Endothelial cell of umbilical vein (primary cell): ENCODE data around the gene XRCC1. TPM values are rescaled to one million over a fixed set of nuclear protein-coding genes. Genes with fewer than 3 reads are reported as not detected.

Source experiments
- BruUV-seq: library from RNA; stranded (reverse); fragments of 400-500 nt; replicated peaks from 2 replicates; lab custom pipeline; 2021; lab: Mats Ljungman, UMichigan
- CTCF ChIA-PET: fragments of 300-600, 350-600 bp; sonication (Branson Sonifier 250); formaldehyde crosslinking; loops from one replicate; lab custom pipeline; 2021; ENCODE audit warnings: antibody characterized with exemption, inconsistent platforms; lab: Charles Lee
- POLR2A ChIA-PET: fragments of 300-600, 350-600 bp; sonication (Branson Sonifier 250); formaldehyde crosslinking; loops from one replicate; lab custom pipeline; 2021; ENCODE audit warnings: antibody characterized with exemption, inconsistent platforms; lab: Charles Lee
- DNase-seq: peaks from one replicate; pipeline ENCODE4 v3.0.0-alpha.2; 2011; ENCODE audit warnings: low read depth, low spot score
- FAIRE-seq: peaks from 2 replicates; lab custom pipeline; 2011; peaks lifted over from hg19 to GRCh38; lab: Jason Lieb, UNC
- H2AFZ ChIP-seq: 2 replicates; pipeline ENCODE4 v1.6.0; 2012; ENCODE audit warnings: low read depth, low read length, control low read depth, inconsistent platforms
- H3K27ac ChIP-seq: 2 replicates; pipeline ENCODE4 v1.5.1; 2011; ENCODE audit warnings: low read depth, mild to moderate bottlenecking, control low read depth, low read length, moderate library complexity; ENCODE audit not compliant: insufficient read depth
- H3K27me3 ChIP-seq, 2 experiments: 2 replicates each; pipeline versions ENCODE4 v1.6.0 to v1.6.1; 2011; ENCODE audit warnings: low read length in 2 of 2, mixed read lengths in 1 of 2; ENCODE audit not compliant: control insufficient read depth in 2 of 2, insufficient read depth in 2 of 2
- H3K36me3 ChIP-seq, 2 experiments: 2 replicates in 1 of 2; 3 replicates in 1 of 2; pipeline ENCODE4 v1.5.1; 2011; ENCODE audit warnings: low read length in 2 of 2, mild to moderate bottlenecking in 1 of 2, moderate library complexity in 1 of 2; ENCODE audit not compliant: control insufficient read depth in 2 of 2, insufficient read depth in 2 of 2; ENCODE audit errors: extremely low read depth in 1 of 2
- H3K4me1 ChIP-seq: 3 replicates; pipeline ENCODE4 v1.5.1; 2011; ENCODE audit warnings: mild to moderate bottlenecking, low read length; ENCODE audit not compliant: control insufficient read depth, insufficient read depth; ENCODE audit errors: extremely low read depth
- H3K4me2 ChIP-seq: 2 replicates; pipeline ENCODE4 v1.6.1; 2011; ENCODE audit warnings: low read length, control low read depth, mixed read lengths; ENCODE audit not compliant: insufficient read depth
- H3K4me3 ChIP-seq, 3 experiments: fragments of 200-600 bp in 1 of 3; sonication (generic), shearing (Covaris generic) in 1 of 3; replicated peaks in 1 of 3; 2 replicates each; pipeline ENCODE4 v1.5.1; 2011 to 2016; ENCODE audit warnings: control low read depth in 3 of 3, low read length in 3 of 3, mild to moderate bottlenecking in 2 of 3, inconsistent platforms in 1 of 3, low read depth in 1 of 3, moderate library complexity in 1 of 3; ENCODE audit not compliant: insufficient read depth in 1 of 3
- H3K79me2 ChIP-seq: 2 replicates; pipeline ENCODE4 v1.6.0; 2012; ENCODE audit warnings: low read length, inconsistent platforms; ENCODE audit not compliant: control insufficient read depth, insufficient read depth
- H3K9ac ChIP-seq: replicated peaks from 2 replicates; pipeline ENCODE3; 2011; ENCODE audit warnings: low read length, control low read depth; ENCODE audit not compliant: insufficient read depth; ENCODE audit errors: extremely low read depth
- H3K9me1 ChIP-seq: replicated peaks from 3 replicates; pipeline ENCODE4 v1.6.0; 2011; ENCODE audit warnings: mild to moderate bottlenecking, low read length; ENCODE audit not compliant: control insufficient read depth, insufficient read depth; ENCODE audit errors: extremely low read depth
- H3K9me3 ChIP-seq: replicated peaks from 2 replicates; pipeline ENCODE4 v1.5.1; 2012; ENCODE audit warnings: low read length, inconsistent platforms; ENCODE audit not compliant: control insufficient read depth, insufficient read depth
- H4K20me1 ChIP-seq: replicated peaks from 2 replicates; pipeline ENCODE3; 2011; ENCODE audit warnings: mild to moderate bottlenecking, low read length; ENCODE audit not compliant: control insufficient read depth, insufficient read depth; ENCODE audit errors: extremely low read depth
- EZH2 ChIP-seq: IDR thresholded peaks from 2 replicates; pipeline ENCODE4 v1.6.1; 2012; ENCODE audit warnings: borderline replicate concordance, low read depth, mild to moderate bottlenecking, moderate library complexity, low read length, inconsistent platforms; ENCODE audit not compliant: severe bottlenecking
- FOS ChIP-seq: IDR thresholded peaks from 2 replicates; pipeline ENCODE4 v1.6.1; 2011; ENCODE audit warnings: mild to moderate bottlenecking, low read length, moderate library complexity, borderline replicate concordance; ENCODE audit not compliant: insufficient read depth
- GATA2 ChIP-seq: IDR thresholded peaks from 2 replicates; pipeline ENCODE4 v1.7.0; 2011; ENCODE audit warnings: low read depth, mild to moderate bottlenecking, moderate library complexity, mixed read lengths, low read length; ENCODE audit not compliant: insufficient read length, insufficient read depth
- JUN ChIP-seq: IDR thresholded peaks from 2 replicates; pipeline ENCODE4 v1.6.1; 2011; ENCODE audit warnings: borderline replicate concordance, low read depth; ENCODE audit not compliant: insufficient read length, insufficient read depth
- MAX ChIP-seq: IDR thresholded peaks from 2 replicates; pipeline ENCODE4 v1.6.1; 2011; ENCODE audit not compliant: insufficient read depth, insufficient read length
- MYC ChIP-seq: IDR thresholded peaks from one replicate; pipeline ENCODE4 v1.6.1; 2011; ENCODE audit warnings: mild to moderate bottlenecking, low read depth, low read length
- POLR2A ChIP-seq: IDR thresholded peaks from 2 replicates; pipeline ENCODE4 v1.6.1; 2012; ENCODE audit warnings: low read depth, mild to moderate bottlenecking, control low read depth, low read length
- POLR2AphosphoS5 ChIP-seq: IDR thresholded peaks from 2 replicates; pipeline ENCODE4 v1.6.1; 2012; ENCODE audit warnings: low read depth, mild to moderate bottlenecking, control low read depth, low read length, moderate library complexity; ENCODE audit not compliant: insufficient read depth
- dilution Hi-C: fragments of 300-500 bp; cut with MboI; formaldehyde crosslinking; loops from one replicate; pipeline ENCODE4 v1.15.0; 2019; ENCODE audit warnings: low sequenced_read_pairs; ENCODE audit not compliant: extremely low pct_ligation_motif_present
- intact Hi-C: fragments of 100-400 bp; cut with micrococcal nuclease; formaldehyde crosslinking; loops from one replicate; pipeline ENCODE4 v1.10.0; 2022
- polyA plus RNA-seq, 4 experiments: library from polyadenylated mRNA; depleted of rRNA in 3 of 4; stranded (reverse) in 3 of 4; unstranded in 1 of 4; fragments of >200 nt; gene quantifications; 2 replicates each; pipeline versions ENCODE4 v1.2.1 to v1.2.3, GENCODE V29; 2011 to 2012; ENCODE audit warnings: missing spikeins in 1 of 4
- total RNA-seq: library from RNA; stranded (reverse); gene quantifications from 2 replicates; pipeline ENCODE4 v1.2.3, GENCODE V29; 2021
- TF ChIP-seq, protein P1 (sequence below), 2 donors: IDR thresholded peaks; 1 replicate in 1 of 2; 2 replicates in 1 of 2; pipeline ENCODE4 v1.5.1; 2011; ENCODE audit warnings: low read length in 2 of 2, mild to moderate bottlenecking in 2 of 2, moderate library complexity in 2 of 2, control low read depth in 1 of 2, inconsistent platforms in 1 of 2, low read depth in 1 of 2; ENCODE audit not compliant: insufficient read depth in 1 of 2; ENCODE audit errors: extremely low read depth in 1 of 2

Gene XRCC1
- total and polyA plus RNA-seq, 2 donors (not counting 3 experiments of a cell fraction or from before 2014, with no cell fraction given) = 29.5 to 39.3 TPM

DNA sequence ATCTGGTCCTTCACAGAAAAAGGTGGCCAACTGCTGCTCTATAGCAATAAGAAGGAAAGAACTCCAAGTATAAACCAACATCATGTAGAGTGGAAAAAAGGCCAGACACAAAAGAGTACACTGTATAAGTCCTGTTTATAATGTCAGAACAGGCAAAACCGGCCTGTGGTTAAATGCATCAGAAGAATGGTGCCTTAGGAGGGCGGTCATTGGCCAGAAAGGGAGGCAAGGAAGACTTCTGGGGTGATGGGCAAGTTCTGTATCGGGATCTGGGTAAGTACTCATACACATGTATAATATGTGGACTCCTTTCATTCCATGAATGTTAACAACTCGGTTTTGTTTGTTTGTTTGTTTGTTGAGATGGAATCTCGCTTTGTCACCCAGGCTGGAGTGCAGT is 52.4 kb downstream of the XRCC1 start:
- H3K79me2 ChIP-seq = peaks cover 19% of the 10 kb centered on the region
- ChIA-PET POLR2A (no interaction called here), CTCF (interaction anchor here (11.6 kb wide), 1 partner anchor 77 kb away, joined by 833 read pairs; no protein-coding TSS in a partner anchor)
- peaks cover 15% of the 10 kb centered on the region for H3K4me1 ChIP-seq
- BruUV-seq = no TSS peak
- dilution Hi-C loops = no loop called here
- H3K9me3 ChIP-seq = no peaks in the 10 kb centered on the region
- H3K4me3 ChIP-seq = no peak overlapping the region
- no peak overlapping the region for H3K4me2 ChIP-seq
- DNase-seq (no peak), FAIRE-seq (no peak)
- H4K20me1 ChIP-seq = no peaks in the 10 kb centered on the region
- intact Hi-C loops = no loop called here
- no peaks in the 10 kb centered on the region for H3K9me1 ChIP-seq
- TF ChIP-seq JUN (no peak), POLR2A (no peak), FOS (no peak), MYC (no peak), MAX (no peak), GATA2 (no peak), EZH2 (no peak), POLR2AphosphoS5 (no peak)
- TF ChIP-seq, protein P1, sequence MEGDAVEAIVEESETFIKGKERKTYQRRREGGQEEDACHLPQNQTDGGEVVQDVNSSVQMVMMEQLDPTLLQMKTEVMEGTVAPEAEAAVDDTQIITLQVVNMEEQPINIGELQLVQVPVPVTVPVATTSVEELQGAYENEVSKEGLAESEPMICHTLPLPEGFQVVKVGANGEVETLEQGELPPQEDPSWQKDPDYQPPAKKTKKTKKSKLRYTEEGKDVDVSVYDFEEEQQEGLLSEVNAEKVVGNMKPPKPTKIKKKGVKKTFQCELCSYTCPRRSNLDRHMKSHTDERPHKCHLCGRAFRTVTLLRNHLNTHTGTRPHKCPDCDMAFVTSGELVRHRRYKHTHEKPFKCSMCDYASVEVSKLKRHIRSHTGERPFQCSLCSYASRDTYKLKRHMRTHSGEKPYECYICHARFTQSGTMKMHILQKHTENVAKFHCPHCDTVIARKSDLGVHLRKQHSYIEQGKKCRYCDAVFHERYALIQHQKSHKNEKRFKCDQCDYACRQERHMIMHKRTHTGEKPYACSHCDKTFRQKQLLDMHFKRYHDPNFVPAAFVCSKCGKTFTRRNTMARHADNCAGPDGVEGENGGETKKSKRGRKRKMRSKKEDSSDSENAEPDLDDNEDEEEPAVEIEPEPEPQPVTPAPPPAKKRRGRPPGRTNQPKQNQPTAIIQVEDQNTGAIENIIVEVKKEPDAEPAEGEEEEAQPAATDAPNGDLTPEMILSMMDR (IDR thresholded peaks at IDR 0.05; ENCODE audit: extremely low read depth in 1 of 2, insufficient read depth in 1 of 2, low read depth in 1 of 2, low read length in 2 of 2) = no peak
- no peak overlapping the region for H2AFZ ChIP-seq
- no peak overlapping the region for H3K9ac ChIP-seq
- H3K27ac ChIP-seq = no peak overlapping the region
- no peaks in the 10 kb centered on the region for H3K36me3 ChIP-seq
- no peaks in the 10 kb centered on the region for H3K27me3 ChIP-seq
